Measurements from ENCODE around the gene DCP1B.

- TF ChIP-seq, protein P1, sequence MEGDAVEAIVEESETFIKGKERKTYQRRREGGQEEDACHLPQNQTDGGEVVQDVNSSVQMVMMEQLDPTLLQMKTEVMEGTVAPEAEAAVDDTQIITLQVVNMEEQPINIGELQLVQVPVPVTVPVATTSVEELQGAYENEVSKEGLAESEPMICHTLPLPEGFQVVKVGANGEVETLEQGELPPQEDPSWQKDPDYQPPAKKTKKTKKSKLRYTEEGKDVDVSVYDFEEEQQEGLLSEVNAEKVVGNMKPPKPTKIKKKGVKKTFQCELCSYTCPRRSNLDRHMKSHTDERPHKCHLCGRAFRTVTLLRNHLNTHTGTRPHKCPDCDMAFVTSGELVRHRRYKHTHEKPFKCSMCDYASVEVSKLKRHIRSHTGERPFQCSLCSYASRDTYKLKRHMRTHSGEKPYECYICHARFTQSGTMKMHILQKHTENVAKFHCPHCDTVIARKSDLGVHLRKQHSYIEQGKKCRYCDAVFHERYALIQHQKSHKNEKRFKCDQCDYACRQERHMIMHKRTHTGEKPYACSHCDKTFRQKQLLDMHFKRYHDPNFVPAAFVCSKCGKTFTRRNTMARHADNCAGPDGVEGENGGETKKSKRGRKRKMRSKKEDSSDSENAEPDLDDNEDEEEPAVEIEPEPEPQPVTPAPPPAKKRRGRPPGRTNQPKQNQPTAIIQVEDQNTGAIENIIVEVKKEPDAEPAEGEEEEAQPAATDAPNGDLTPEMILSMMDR (IDR thresholded peaks at IDR 0.05) = peak in 1 of 3 experiments; percentile 5
- TF ChIP-seq POLR2A (IDR thresholded peaks at IDR 0.05) = no peak
Observed at GRCh38 chr12:2013527-2014223, 9.4 kb upstream of the DCP1B start.
